Adrenal gland (tissue), 12 donors: ENCODE data around the gene METTL16. TPM values are rescaled to one million over a fixed set of nuclear protein-coding genes. Genes with fewer than 3 reads are reported as not detected.
A peak's percentile ranks its signal among the peaks of the same experiment; 100 is the strongest.

Experiments
- DNase-seq, 7 donors: peaks; one replicate each; pipeline ENCODE4 v3.0.0-alpha.2; 2019 to 2020
- H3K27ac ChIP-seq, 5 donors: fragments of 200-600 bp; sonication (generic) in 4 of 5; 1 replicate in 3 of 5; 2 replicates in 2 of 5; pipeline versions ENCODE4 v1.5.1 to v1.8.0; 2016 to 2020; ENCODE audit warnings: mild to moderate bottlenecking in 1 of 5
- H3K27me3 ChIP-seq: fragments of 200-600 bp; 2 replicates; pipeline ENCODE4 v1.8.0; 2021
- H3K36me3 ChIP-seq, 2 donors: fragments of 200-600 bp; replicated peaks in 1 of 2; 1 replicate in 1 of 2; 2 replicates in 1 of 2; pipeline versions ENCODE4 v1.5.1 to v1.8.0; 2018 to 2022
- H3K4me1 ChIP-seq, 2 donors: fragments of 200-600 bp; replicated peaks in 1 of 2; 1 replicate in 1 of 2; 2 replicates in 1 of 2; pipeline versions ENCODE4 v1.5.1 to v1.8.0; 2018 to 2021
- H3K4me3 ChIP-seq, 4 donors: fragments of 200-600 bp; sonication (generic) in 3 of 4; one replicate each; pipeline ENCODE4 v1.5.1; 2016 to 2018
- H3K9me3 ChIP-seq, 3 donors: fragments of 200-600 bp; sonication (generic) in 1 of 3; replicated peaks in 1 of 3; 1 replicate in 2 of 3; 2 replicates in 1 of 3; pipeline versions ENCODE4 v1.5.1 to v1.8.0; 2016 to 2021
- CTCF ChIP-seq, 6 experiments: fragments of 450-650 bp in 4 of 6; fragments of 200-600 bp in 2 of 6; sonication (generic) in 1 of 6; IDR thresholded peaks; 1 replicate in 5 of 6; 2 replicates in 1 of 6; pipeline versions ENCODE4 v1.5.1 to v1.8.0; 2016 to 2021; ENCODE audit warnings: antibody characterized with exemption in 6 of 6, mild to moderate bottlenecking in 2 of 6, moderate library complexity in 1 of 6
- POLR2A ChIP-seq, 2 donors: fragments of 450-650 bp; IDR thresholded peaks; one replicate each; pipeline ENCODE4 v1.6.1; 2017; ENCODE audit warnings: antibody characterized with exemption in 2 of 2, mild to moderate bottlenecking in 2 of 2, moderate library complexity in 1 of 2
- WGBS, 4 donors: extraction: QIAGEN DNeasy Blood & Tissue Kit in 2 of 4; methylation state at CpG; one replicate each; pipeline versions ENCODE4 v1.1.5 to v1.1.7; 2013 to 2017; 5-methylcytosine and 5-hydroxymethylcytosine counted together
- intact Hi-C, 2 donors: fragments of 100-400 bp; cut with DNase I; formaldehyde crosslinking; loops; one replicate each; pipeline versions ENCODE4 v1.14.1 to v1.15.0; 2022 to 2023
- polyA plus RNA-seq, 3 donors: library from polyadenylated mRNA; stranded (reverse); fragments of 200-250 nt in 2 of 3; fragments of 350-450 nt in 1 of 3; fragmentation: Illumina TruSeq in 1 of 3; extraction: RNeasy Lipid Tissue Mini Kit (QIAGEN cat#74804) in 1 of 3; gene quantifications; one replicate each; pipeline ENCODE4 v1.2.3, GENCODE V29; 2013 to 2014
- total RNA-seq, 9 donors: library from RNA; depleted of rRNA in 4 of 9; stranded (reverse); fragments of >200 nt in 4 of 9; fragments of 120-200 nt in 1 of 9; fragmentation: NEBNext Ultra II Directional in 1 of 9; extraction: Animal tissue kit (Norgen Biotek cat#: 25700) in 1 of 9; gene quantifications; one replicate each; pipeline versions ENCODE4 v1.1.0 to v1.2.4, GENCODE V29; 2013 to 2023
- donor health status: healthy with polysubstance abuse.
- donor health status: Bipolar disorder and iron deficiency.
- donor health status: DM: yes; HTN: yes; CAD: no.
- donor health status: DM: no; HTN: no; CAD: no.
- donor health status: DM: no; HTN: no; CAD: no.
- donor health status: DM: yes; HTN: yes; CAD: no.

Gene METTL16
- total and polyA plus RNA-seq, 12 donors = 15.3 to 94.7 (median 33.2) TPM

GRCh38 chr17:2415081-2415480 lies 96.6 kb downstream of the METTL16 start:
- DNase-seq = no peak
- intact Hi-C loops = loop anchor here in 1 of 2 donors (1.0 kb wide), 1 partner anchor 32 kb away; no protein-coding TSS in a partner anchor
- peaks cover 39 to 52% of the 10 kb centered on the region in 2 donors for H3K4me1 ChIP-seq
- H3K9me3 ChIP-seq = no peaks in the 10 kb centered on the region
- H3K36me3 ChIP-seq = peaks cover 0 to 8% of the 10 kb centered on the region in 2 donors
- H3K4me3 ChIP-seq = no peak overlapping the region
- 81 to 88% (median 85%) methylated on average over 9 of the region's 9 CpGs for WGBS, 4 donors
- H3K27me3 ChIP-seq = no peaks in the 10 kb centered on the region
- no peak overlapping the region for H3K27ac ChIP-seq
- TF ChIP-seq CTCF (IDR thresholded peaks at IDR 0.05) = no peak
- TF ChIP-seq POLR2A (IDR thresholded peaks at IDR 0.05) = no peak

GRCh38 chr17:2414446-2415064 lies 97.1 kb downstream of the METTL16 start:
- Histone ChIP-seq H3K9me3 (no peaks in the 10 kb centered on the region), H3K4me3 (no peak overlapping the region), H3K27ac (no peak overlapping the region), H3K36me3 (peaks cover 0 to 3% of the 10 kb centered on the region in 2 donors), H3K27me3 (no peaks in the 10 kb centered on the region), H3K4me1 (peaks cover 34 to 47% of the 10 kb centered on the region in 2 donors)
- WGBS, 4 donors = 87 to 92% (median 89%) methylated on average over 19 to 22 of the region's 22 CpGs
- no peak for TF ChIP-seq CTCF (IDR thresholded peaks at IDR 0.05)
- TF ChIP-seq POLR2A (IDR thresholded peaks at IDR 0.05) = no peak
- intact Hi-C loops = loop anchor here in 1 of 2 donors (1.0 kb wide), 1 partner anchor 31 kb away; no protein-coding TSS in a partner anchor
- DNase-seq = peak in 1 of 7 donors; percentile 51

- H3K4me1 ChIP-seq = peaks cover 18 to 30% of the 10 kb centered on the region in 2 donors
- H3K36me3 ChIP-seq = no peaks in the 10 kb centered on the region
- no peaks in the 10 kb centered on the region for H3K9me3 ChIP-seq
- 15 to 45% (median 31%) methylated on average over 1 to 2 of the region's 2 CpGs for WGBS, 4 donors
- no peaks in the 10 kb centered on the region for H3K27me3 ChIP-seq
- peak in 6 of 7 donors; percentile 42 to 80 (median 72) for DNase-seq
- no peak overlapping the region for H3K4me3 ChIP-seq
- peak overlapping the region; percentile 22 to 83 (median 73) for H3K27ac ChIP-seq
- peak in 1 of 6 experiments; percentile 13 for TF ChIP-seq CTCF (IDR thresholded peaks at IDR 0.05)
- peak in 1 of 2 donors; percentile 65 for TF ChIP-seq POLR2A (IDR thresholded peaks at IDR 0.05)
- intact Hi-C loops = loop anchor here in 1 of 2 donors (2.0 kb wide), 1 partner anchor 22 kb away; no protein-coding TSS in a partner anchor
These were observed 99.1 kb downstream of the METTL16 start for GRCh38 chr17:2412561-2413021.

GRCh38 chr17:2410951-2411350 lies 100.7 kb downstream of the METTL16 start:
- no peak for TF ChIP-seq POLR2A (IDR thresholded peaks at IDR 0.05)
- TF ChIP-seq CTCF (IDR thresholded peaks at IDR 0.05) = peak in 1 of 6 experiments; percentile 14
- 89 to 91% (median 91%) methylated on average over 7 of the region's 7 CpGs for WGBS, 4 donors
- intact Hi-C loops = no loop called here
- Histone ChIP-seq H3K27ac (no peak overlapping the region), H3K4me3 (no peak overlapping the region), H3K4me1 (peaks cover 20 to 30% of the 10 kb centered on the region in 2 donors), H3K27me3 (no peaks in the 10 kb centered on the region), H3K9me3 (no peaks in the 10 kb centered on the region), H3K36me3 (no peaks in the 10 kb centered on the region)
- DNase-seq = no peak
